Retinal pigment epithelial cell (primary cell): ENCODE results near the gene RFXANK.

ENCODE experiments used
- DNase-seq: peaks from one replicate; pipeline ENCODE4 v3.0.0-alpha.2; 2010; ENCODE audit warnings: low read depth
- H3K4me3 ChIP-seq: 2 replicates; pipeline ENCODE4 v1.5.1; 2011; ENCODE audit warnings: mild to moderate bottlenecking, low read length, control low read depth, moderate library complexity
- TF ChIP-seq, protein P1 (sequence below): conservative IDR thresholded peaks from 2 replicates; pipeline ENCODE4 v1.5.1; 2011; ENCODE audit warnings: low read depth, low read length, control low read depth, inconsistent platforms

The RFXANK gene

DNA sequence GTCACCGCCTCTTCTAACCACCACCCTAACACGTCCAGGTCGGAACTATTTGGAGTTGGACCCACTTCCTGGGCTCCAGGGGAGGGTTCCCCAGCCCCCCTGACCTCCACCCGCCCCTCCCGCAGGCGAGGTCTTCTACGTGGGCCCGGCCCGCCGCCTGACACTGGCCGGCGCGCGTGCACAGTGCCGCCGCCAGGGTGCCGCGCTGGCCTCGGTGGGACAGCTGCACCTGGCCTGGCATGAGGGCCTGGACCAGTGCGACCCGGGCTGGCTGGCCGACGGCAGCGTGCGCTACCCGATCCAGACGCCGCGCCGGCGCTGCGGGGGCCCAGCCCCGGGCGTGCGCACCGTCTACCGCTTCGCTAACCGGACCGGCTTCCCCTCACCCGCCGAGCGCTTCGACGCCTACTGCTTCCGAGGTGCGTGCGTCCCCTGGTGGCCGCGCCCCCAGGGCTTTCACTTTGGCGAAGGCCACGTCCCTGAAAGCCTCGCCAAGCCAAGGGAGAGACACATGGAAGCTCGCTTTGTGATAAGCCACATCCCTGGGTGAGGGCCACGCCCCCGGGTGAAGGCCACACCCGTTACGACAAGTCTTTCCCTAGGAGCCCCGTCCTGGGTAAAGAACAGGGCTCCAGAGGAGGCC lies 32.9 kb downstream of the RFXANK start:
- DNase-seq: no peak
- TF ChIP-seq, protein P1, sequence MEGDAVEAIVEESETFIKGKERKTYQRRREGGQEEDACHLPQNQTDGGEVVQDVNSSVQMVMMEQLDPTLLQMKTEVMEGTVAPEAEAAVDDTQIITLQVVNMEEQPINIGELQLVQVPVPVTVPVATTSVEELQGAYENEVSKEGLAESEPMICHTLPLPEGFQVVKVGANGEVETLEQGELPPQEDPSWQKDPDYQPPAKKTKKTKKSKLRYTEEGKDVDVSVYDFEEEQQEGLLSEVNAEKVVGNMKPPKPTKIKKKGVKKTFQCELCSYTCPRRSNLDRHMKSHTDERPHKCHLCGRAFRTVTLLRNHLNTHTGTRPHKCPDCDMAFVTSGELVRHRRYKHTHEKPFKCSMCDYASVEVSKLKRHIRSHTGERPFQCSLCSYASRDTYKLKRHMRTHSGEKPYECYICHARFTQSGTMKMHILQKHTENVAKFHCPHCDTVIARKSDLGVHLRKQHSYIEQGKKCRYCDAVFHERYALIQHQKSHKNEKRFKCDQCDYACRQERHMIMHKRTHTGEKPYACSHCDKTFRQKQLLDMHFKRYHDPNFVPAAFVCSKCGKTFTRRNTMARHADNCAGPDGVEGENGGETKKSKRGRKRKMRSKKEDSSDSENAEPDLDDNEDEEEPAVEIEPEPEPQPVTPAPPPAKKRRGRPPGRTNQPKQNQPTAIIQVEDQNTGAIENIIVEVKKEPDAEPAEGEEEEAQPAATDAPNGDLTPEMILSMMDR: peak; percentile 74
- H3K4me3 ChIP-seq: no peak overlapping the region

DNA sequence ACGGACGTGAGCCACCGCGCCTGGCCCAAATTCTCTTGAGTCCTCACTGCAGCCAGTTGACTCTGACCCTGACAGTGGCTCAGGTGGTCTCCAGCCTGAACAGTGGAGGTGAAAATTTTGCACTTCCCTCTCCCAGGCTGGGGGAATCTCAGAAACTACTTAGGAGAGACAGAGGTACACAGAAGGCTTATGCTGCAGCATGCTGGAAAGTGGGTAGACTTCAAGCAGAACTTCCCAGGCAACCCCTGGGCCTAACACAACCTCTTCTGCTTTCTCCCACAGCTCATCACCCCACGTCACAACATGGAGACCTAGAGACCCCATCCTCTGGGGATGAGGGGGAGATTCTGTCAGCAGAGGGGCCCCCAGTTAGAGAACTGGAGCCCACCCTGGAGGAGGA lies 34.1 kb downstream of the RFXANK start:
- no peak overlapping the region for H3K4me3 ChIP-seq

DNA sequence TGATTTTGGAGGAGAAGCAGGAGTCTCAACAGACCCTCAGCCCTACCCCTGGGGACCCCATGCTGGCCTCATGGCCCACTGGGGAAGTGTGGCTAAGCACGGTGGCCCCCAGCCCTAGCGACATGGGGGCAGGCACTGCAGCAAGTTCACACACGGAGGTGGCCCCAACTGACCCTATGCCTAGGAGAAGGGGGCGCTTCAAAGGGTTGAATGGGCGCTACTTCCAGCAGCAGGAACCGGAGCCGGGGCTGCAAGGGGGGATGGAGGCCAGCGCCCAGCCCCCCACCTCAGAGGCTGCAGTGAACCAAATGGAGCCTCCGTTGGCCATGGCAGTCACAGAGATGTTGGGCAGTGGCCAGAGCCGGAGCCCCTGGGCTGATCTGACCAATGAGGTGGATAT lies 34.6 kb downstream of the RFXANK start:
- DNase-seq: no peak
- no peak overlapping the region for H3K4me3 ChIP-seq
- TF ChIP-seq, protein P1: no peak

More for the DNA sequence above, 34.1 kb downstream of the RFXANK start:
- no peak for DNase-seq
- TF ChIP-seq, protein P1: no peak

DNA sequence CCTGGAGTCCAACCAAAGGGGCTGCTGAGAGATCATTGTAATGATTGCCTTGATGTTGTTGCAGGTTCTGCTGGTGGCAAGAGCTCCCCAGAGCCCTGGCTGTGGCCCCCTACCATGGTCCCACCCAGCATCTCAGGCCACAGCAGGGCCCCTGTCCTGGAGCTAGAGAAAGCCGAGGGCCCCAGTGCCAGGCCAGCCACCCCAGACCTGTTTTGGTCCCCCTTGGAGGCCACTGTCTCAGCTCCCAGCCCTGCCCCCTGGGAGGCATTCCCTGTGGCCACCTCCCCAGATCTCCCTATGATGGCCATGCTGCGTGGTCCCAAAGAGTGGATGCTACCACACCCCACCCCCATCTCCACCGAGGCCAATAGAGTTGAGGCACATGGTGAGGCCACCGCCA lies 35.2 kb downstream of the RFXANK start:
- H3K4me3 ChIP-seq: no peak overlapping the region
- TF ChIP-seq, protein P1: no peak
- no peak for DNase-seq

DNA sequence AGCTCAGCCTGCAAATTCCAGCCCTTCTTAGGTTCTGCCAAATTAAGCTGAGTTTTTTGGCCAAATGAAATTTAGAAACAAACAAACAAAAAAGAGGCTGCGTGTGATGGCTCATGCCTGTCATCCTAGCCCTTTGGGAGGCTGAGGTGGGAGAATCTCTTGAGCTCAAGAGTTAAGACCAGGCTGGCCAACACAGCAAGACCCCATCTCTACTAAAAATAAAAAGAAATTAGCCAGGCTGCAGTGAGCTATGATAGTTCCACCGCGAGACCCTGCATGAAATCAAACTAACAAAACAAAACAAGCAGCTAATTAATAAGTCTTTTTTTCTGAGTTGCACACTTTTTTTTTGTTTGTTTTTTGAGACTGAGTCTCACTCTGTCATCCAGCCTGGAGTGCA lies 37.6 kb downstream of the RFXANK start:
- no peak overlapping the region for H3K4me3 ChIP-seq
- TF ChIP-seq, protein P1: no peak
- no peak for DNase-seq

DNA sequence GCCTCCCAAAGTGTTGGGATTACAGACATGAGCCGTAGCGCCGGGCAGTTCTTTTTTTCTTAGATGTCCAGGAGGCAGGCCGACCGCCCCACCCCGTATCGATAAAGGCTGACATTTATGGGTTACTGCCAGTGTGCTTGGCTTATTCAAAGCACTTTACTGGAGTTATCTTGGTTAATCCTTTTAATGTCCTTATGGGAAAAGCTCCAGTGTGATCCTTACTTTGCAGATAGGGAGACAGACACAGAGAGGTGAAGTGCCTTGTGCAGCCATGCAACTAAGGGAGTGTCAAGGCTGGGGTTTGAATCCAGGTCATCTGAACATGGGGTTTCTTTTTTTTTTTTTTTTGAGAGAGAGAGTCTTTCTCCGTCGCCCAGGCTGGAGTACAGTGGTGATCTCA lies 38.9 kb downstream of the RFXANK start:
- no peak for DNase-seq
- TF ChIP-seq, protein P1: no peak
- no peak overlapping the region for H3K4me3 ChIP-seq

DNA sequence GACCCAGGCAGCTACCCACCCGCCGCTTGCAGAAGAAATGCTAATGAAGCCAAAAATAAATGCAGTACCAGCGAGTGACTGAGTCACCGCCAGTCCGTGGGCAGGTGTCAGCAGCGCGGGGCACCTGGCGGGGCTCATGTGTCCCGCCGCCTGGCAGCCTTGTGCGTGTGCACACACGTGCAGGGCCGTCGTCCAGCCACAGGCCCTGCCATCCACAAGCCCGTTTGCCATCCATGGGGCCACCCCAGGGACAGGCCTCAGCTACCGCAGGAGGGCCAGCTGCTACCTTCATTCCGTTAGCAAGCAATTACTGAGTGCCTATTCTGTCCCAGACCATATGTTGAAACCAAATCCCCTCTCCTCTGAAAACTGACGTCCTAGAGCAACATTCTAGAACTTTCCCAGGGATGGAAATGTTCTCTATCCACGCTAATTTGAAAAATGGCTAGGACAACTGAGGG lies 40.2 kb downstream of the RFXANK start:
- no peak for DNase-seq
- H3K4me3 ChIP-seq: no peak overlapping the region
- TF ChIP-seq, protein P1: no peak
